CD4-positive, CD25-positive, alpha-beta regulatory T cell (primary cell): ENCODE measurements around the gene PHLDA3. TPM values are rescaled to one million over a fixed set of nuclear protein-coding genes. Genes with fewer than 3 reads are reported as not detected.

ENCODE experiments used
- ATAC-seq, 2 donors: fragments of 150-1000 bp; cut with Tn5 transposase; one replicate each; pipeline ENCODE4 v1.10.0; 2021; ENCODE audit warnings: low read depth in 2 of 2, moderate number of reproducible peaks in 2 of 2, moderate library complexity in 1 of 2
- DNase-seq, 3 donors: peaks; one replicate each; pipeline versions ENCODE4 v3.0.0 to v3.0.0-alpha.2; 2012 to 2022; ENCODE audit warnings: mixed read lengths in 1 of 3
- H3K27ac ChIP-seq: one replicate; pipeline ENCODE4 v1.7.0; 2013; ENCODE audit warnings: mild to moderate bottlenecking, low read length; ENCODE audit not compliant: insufficient read depth, poor library complexity, severe bottlenecking
- H3K27me3 ChIP-seq: one replicate; pipeline ENCODE4 v1.7.0; 2013; ENCODE audit warnings: low read length; ENCODE audit not compliant: control insufficient read depth, insufficient read depth
- H3K36me3 ChIP-seq: one replicate; pipeline ENCODE4 v1.7.0; 2013; ENCODE audit warnings: mild to moderate bottlenecking, low read length, moderate library complexity; ENCODE audit not compliant: control insufficient read depth, insufficient read depth
- H3K4me1 ChIP-seq: 2 replicates; pipeline ENCODE4 v1.7.0; 2013; ENCODE audit warnings: mild to moderate bottlenecking, low read length; ENCODE audit not compliant: insufficient read depth, control insufficient read depth, poor library complexity, severe bottlenecking
- H3K4me3 ChIP-seq: one replicate; pipeline ENCODE4 v1.7.0; 2013; ENCODE audit warnings: low read depth, mild to moderate bottlenecking, low read length, moderate library complexity
- H3K9me3 ChIP-seq, 2 experiments: 1 replicate in 1 of 2; 2 replicates in 1 of 2; pipeline ENCODE4 v1.7.0; 2013; ENCODE audit warnings: low read length in 2 of 2, mild to moderate bottlenecking in 1 of 2, moderate library complexity in 1 of 2; ENCODE audit not compliant: control insufficient read depth in 2 of 2
- H3K27ac Mint-ChIP-seq, 3 donors: one replicate each; pipeline ENCODE4 v1.8.0; 2020 to 2022; ENCODE audit warnings: mild to moderate bottlenecking in 3 of 3, mixed read lengths in 3 of 3, moderate library complexity in 2 of 3
- H3K27me3 Mint-ChIP-seq: one replicate; pipeline ENCODE4 v1.8.0; 2022; ENCODE audit warnings: mild to moderate bottlenecking, mixed read lengths
- H3K36me3 Mint-ChIP-seq: one replicate; pipeline ENCODE4 v1.8.0; 2020; ENCODE audit warnings: mixed read lengths
- H3K4me1 Mint-ChIP-seq, 4 donors: one replicate each; pipeline ENCODE4 v1.8.0; 2020 to 2022; ENCODE audit warnings: mixed read lengths in 4 of 4, mild to moderate bottlenecking in 1 of 4
- H3K4me3 Mint-ChIP-seq, 4 donors: one replicate each; pipeline ENCODE4 v1.8.0; 2020 to 2022; ENCODE audit warnings: mild to moderate bottlenecking in 4 of 4, mixed read lengths in 4 of 4, moderate library complexity in 3 of 4
- H3K9me3 Mint-ChIP-seq, 7 donors: one replicate each; pipeline ENCODE4 v1.8.0; 2020 to 2022; ENCODE audit warnings: mixed read lengths in 7 of 7, mild to moderate bottlenecking in 3 of 7, moderate library complexity in 2 of 7
- polyA plus RNA-seq, 4 donors: library from polyadenylated mRNA; unstranded; fragments of 300-500 nt; fragmentation: Illumina TruSeq; gene quantifications; one replicate each; pipeline ENCODE4 v1.2.3, GENCODE V29; 2021
- total RNA-seq: library from RNA; stranded (reverse); gene quantifications from one replicate; pipeline ENCODE4 v1.2.3, GENCODE V29; 2022

Gene PHLDA3
- total and polyA plus RNA-seq, 5 donors from 2014 or later = 0.62 to 2.1 (median 1.4) TPM

DNA sequence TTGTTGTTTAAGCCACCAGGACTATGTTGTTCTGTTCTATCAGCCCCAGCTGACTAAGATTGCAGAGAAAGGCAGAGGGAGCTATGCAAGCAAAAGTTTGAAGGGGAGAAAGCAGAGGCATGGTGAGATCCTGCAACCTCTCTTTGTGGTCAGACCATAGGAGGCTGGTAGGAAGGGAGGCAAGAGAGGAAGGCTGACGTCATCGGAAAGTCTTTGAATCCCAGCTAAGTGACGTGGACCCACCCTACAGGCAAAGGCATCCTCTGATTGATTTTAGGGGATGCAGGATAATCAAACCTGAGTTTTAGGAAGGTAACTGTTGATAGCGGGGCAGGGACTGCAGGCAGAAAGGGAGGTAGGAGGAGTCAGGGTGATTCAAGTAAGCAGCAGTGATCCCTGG, 24.2 kb downstream of the PHLDA3 start:
- Mint-ChIP-seq H3K27ac (no peak overlapping the region), H3K4me1 (peaks cover 1 to 6% (median 4%) of the 10 kb centered on the region in 4 donors), H3K27me3 (peaks cover 33% of the 10 kb centered on the region), H3K4me3 (no peak overlapping the region), H3K36me3 (peaks cover under 1% of the 10 kb centered on the region), H3K9me3 (peaks cover 0 to 2% (median 0%) of the 10 kb centered on the region in 7 donors)
- H3K4me3 ChIP-seq = no peak overlapping the region
- H3K27ac ChIP-seq = no peak overlapping the region
- no peaks in the 10 kb centered on the region for H3K4me1 ChIP-seq
- H3K27me3 ChIP-seq = peaks cover 7% of the 10 kb centered on the region
- no peak for ATAC-seq
- no peaks in the 10 kb centered on the region for H3K9me3 ChIP-seq
- DNase-seq = no peak
- H3K36me3 ChIP-seq = no peaks in the 10 kb centered on the region

DNA sequence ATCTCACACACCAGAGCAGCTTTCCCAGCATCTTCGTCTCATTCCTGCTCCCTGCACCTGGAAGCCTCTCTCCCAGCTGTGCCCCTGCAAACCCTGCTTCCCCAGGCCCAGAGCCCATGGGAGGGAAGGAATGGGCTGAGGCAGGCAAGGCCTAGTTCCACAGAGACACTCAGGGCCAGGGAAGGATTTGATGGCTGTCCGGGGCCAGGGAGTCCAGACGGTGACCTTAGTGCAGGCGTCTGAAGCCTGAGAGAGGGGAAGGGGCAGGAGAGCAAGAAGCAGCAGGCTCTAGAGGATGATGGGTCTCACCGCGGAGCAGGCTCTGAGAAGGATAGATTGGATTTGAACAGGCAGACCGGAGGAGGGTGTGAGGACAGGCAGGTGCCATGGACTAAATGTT, 25.2 kb downstream of the PHLDA3 start:
- no peak overlapping the region for H3K4me3 Mint-ChIP-seq
- H3K27me3 Mint-ChIP-seq = peaks cover 32% of the 10 kb centered on the region

GRCh38 chr1:201436969-201437368, 32.0 kb downstream of the PHLDA3 start:
- Histone ChIP-seq H3K27me3 (peaks cover 7% of the 10 kb centered on the region), H3K4me3 (no peak overlapping the region), H3K4me1 (no peaks in the 10 kb centered on the region), H3K27ac (no peak overlapping the region), H3K36me3 (no peaks in the 10 kb centered on the region), H3K9me3 (no peaks in the 10 kb centered on the region)
- H3K9me3 Mint-ChIP-seq = peaks cover 0 to 2% (median 0%) of the 10 kb centered on the region in 7 donors
- no peak overlapping the region for H3K27ac Mint-ChIP-seq
- DNase-seq (no peak), ATAC-seq (no peak)
- H3K36me3 Mint-ChIP-seq = peaks cover 4% of the 10 kb centered on the region
- H3K4me3 Mint-ChIP-seq = no peak overlapping the region
- H3K4me1 Mint-ChIP-seq = peaks cover 0 to 6% (median 4%) of the 10 kb centered on the region in 4 donors
- H3K27me3 Mint-ChIP-seq = peaks cover 33% of the 10 kb centered on the region

More for the DNA sequence above, 25.2 kb downstream of the PHLDA3 start:
- H3K27ac ChIP-seq = no peak overlapping the region
- ATAC-seq (no peak), DNase-seq (no peak)
- H3K4me3 ChIP-seq = no peak overlapping the region
- H3K9me3 ChIP-seq = no peaks in the 10 kb centered on the region
- peaks cover 7% of the 10 kb centered on the region for H3K27me3 ChIP-seq
- no peaks in the 10 kb centered on the region for H3K36me3 Mint-ChIP-seq
- peaks cover 0 to 2% (median 0%) of the 10 kb centered on the region in 7 donors for H3K9me3 Mint-ChIP-seq
- peak overlapping the region in 1 of 3 donors; percentile 67 for H3K27ac Mint-ChIP-seq
- H3K36me3 ChIP-seq = no peaks in the 10 kb centered on the region
- H3K4me1 Mint-ChIP-seq = peaks cover 0 to 6% (median 4%) of the 10 kb centered on the region in 4 donors
- no peaks in the 10 kb centered on the region for H3K4me1 ChIP-seq

GRCh38 chr1:201436393-201436792, 32.6 kb downstream of the PHLDA3 start:
- DNase-seq (no peak), ATAC-seq (no peak)
- Mint-ChIP-seq H3K9me3 (peaks cover 0 to 2% (median 0%) of the 10 kb centered on the region in 7 donors), H3K4me3 (no peak overlapping the region), H3K4me1 (peaks cover 0 to 6% (median 4%) of the 10 kb centered on the region in 4 donors), H3K27ac (no peak overlapping the region), H3K36me3 (peaks cover 4% of the 10 kb centered on the region), H3K27me3 (peaks cover 33% of the 10 kb centered on the region)
- Histone ChIP-seq H3K27me3 (peaks cover 7% of the 10 kb centered on the region), H3K4me3 (no peak overlapping the region), H3K4me1 (no peaks in the 10 kb centered on the region), H3K9me3 (no peaks in the 10 kb centered on the region), H3K36me3 (no peaks in the 10 kb centered on the region), H3K27ac (no peak overlapping the region)

DNA sequence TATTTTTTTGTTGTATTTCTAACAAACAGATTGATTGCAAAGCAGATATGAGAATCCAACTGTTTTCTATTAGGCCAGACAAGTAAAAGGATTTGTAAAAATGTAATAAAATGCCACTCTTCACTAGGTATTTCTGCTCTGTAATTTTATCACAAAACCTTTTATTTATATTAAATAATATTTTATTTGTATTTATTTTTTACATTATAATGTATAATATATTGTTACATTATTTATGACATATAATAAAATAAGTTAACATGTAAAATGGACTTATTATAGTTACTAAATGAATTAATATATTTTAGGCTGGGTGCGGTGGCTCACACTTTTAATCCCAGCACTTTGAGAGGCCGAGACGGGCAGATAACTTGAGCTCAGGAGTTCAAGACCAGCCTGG, 34.7 kb downstream of the PHLDA3 start:
- peaks cover 4% of the 10 kb centered on the region for H3K36me3 Mint-ChIP-seq
- no peak overlapping the region for H3K27ac Mint-ChIP-seq
- DNase-seq (no peak), ATAC-seq (no peak)
- no peak overlapping the region for H3K27ac ChIP-seq
- no peak overlapping the region for H3K4me3 ChIP-seq
- no peaks in the 10 kb centered on the region for H3K27me3 ChIP-seq
- no peaks in the 10 kb centered on the region for H3K4me1 ChIP-seq
- no peak overlapping the region for H3K4me3 Mint-ChIP-seq
- no peaks in the 10 kb centered on the region for H3K36me3 ChIP-seq
- H3K9me3 Mint-ChIP-seq = no peaks in the 10 kb centered on the region
- peaks cover 29% of the 10 kb centered on the region for H3K27me3 Mint-ChIP-seq
- peaks cover 0 to 6% (median 4%) of the 10 kb centered on the region in 4 donors for H3K4me1 Mint-ChIP-seq
- H3K9me3 ChIP-seq = no peaks in the 10 kb centered on the region

DNA sequence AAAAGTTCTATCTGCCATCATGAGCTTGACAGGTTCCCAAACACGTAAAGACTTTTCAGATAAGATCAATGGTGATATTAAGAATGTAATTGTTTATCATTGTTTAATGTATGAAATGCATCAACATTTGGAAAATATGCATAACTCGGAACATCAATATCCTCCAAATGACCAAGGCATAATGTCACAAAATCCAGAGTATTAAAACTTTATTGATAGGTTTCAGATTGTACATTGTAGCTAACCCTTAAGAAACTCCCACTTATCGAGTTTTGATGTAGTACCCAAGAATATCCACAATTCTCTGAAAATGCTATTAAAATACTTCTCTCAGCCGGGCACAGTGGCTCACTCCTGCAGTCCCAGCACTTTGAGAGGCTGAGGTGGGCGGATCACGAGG, 35.4 kb downstream of the PHLDA3 start:
- Histone ChIP-seq H3K9me3 (no peaks in the 10 kb centered on the region), H3K27ac (no peak overlapping the region), H3K27me3 (no peaks in the 10 kb centered on the region), H3K36me3 (no peaks in the 10 kb centered on the region), H3K4me3 (no peak overlapping the region), H3K4me1 (no peaks in the 10 kb centered on the region)
- Mint-ChIP-seq H3K9me3 (no peaks in the 10 kb centered on the region), H3K4me3 (no peak overlapping the region), H3K27ac (no peak overlapping the region), H3K36me3 (peaks cover 4% of the 10 kb centered on the region), H3K27me3 (peaks cover 34% of the 10 kb centered on the region), H3K4me1 (peaks cover 0 to 6% (median 4%) of the 10 kb centered on the region in 4 donors)
- ATAC-seq (no peak), DNase-seq (no peak)

GRCh38 chr1:201430776-201431175, 38.2 kb downstream of the PHLDA3 start:
- DNase-seq (no peak), ATAC-seq (no peak)
- Mint-ChIP-seq H3K27ac (no peak overlapping the region), H3K4me3 (no peak overlapping the region), H3K9me3 (no peaks in the 10 kb centered on the region), H3K36me3 (no peaks in the 10 kb centered on the region), H3K4me1 (peaks cover 0 to 3% (median 2%) of the 10 kb centered on the region in 4 donors), H3K27me3 (peaks cover 23% of the 10 kb centered on the region)
- Histone ChIP-seq H3K9me3 (no peaks in the 10 kb centered on the region), H3K4me1 (no peaks in the 10 kb centered on the region), H3K27ac (no peak overlapping the region), H3K27me3 (no peaks in the 10 kb centered on the region), H3K4me3 (no peak overlapping the region), H3K36me3 (no peaks in the 10 kb centered on the region)

GRCh38 chr1:201429736-201430501, 39.1 kb downstream of the PHLDA3 start:
- Histone ChIP-seq H3K27ac (no peak overlapping the region), H3K27me3 (no peaks in the 10 kb centered on the region), H3K4me3 (no peak overlapping the region), H3K9me3 (no peaks in the 10 kb centered on the region), H3K36me3 (no peaks in the 10 kb centered on the region), H3K4me1 (no peaks in the 10 kb centered on the region)
- Mint-ChIP-seq H3K36me3 (no peaks in the 10 kb centered on the region), H3K27ac (no peak overlapping the region), H3K4me3 (no peak overlapping the region), H3K4me1 (no peaks in the 10 kb centered on the region), H3K9me3 (no peaks in the 10 kb centered on the region), H3K27me3 (peaks cover 20% of the 10 kb centered on the region)
- ATAC-seq (no peak), DNase-seq (no peak)
